ENCODE results near the gene ARL14.

DNA sequence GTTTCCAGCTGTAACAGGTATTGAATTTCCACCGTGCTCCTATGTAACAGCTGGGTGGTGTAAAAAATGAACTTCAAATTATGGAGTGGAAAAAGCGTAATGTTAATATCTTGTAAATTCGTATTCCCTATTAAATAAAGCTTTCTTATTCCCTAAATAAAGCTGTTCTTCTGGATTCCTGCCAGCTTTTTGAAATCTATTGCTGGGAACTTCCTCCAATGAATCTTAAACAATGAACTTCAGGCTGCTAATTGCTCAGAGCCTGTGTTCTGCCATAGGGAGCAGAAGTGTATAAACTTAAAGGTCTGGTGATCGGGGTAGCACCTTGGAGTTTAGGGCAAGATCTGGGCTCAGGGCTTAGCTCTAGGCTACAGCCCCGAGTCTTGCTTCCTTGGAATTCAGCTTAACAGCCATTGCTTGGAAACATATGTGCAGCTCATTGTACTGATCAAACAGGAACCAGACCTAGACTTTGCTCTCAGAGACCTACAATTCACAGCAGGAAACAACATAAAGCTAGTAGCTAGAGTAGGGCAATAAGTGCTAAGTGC, 1.4 kb downstream of the ARL14 start:
- TF ChIP-seq EZH2 (IDR thresholded peaks at IDR 0.05; ENCODE audit: insufficient read depth, low read length), result no peak
- TF ChIP-seq, protein P1, sequence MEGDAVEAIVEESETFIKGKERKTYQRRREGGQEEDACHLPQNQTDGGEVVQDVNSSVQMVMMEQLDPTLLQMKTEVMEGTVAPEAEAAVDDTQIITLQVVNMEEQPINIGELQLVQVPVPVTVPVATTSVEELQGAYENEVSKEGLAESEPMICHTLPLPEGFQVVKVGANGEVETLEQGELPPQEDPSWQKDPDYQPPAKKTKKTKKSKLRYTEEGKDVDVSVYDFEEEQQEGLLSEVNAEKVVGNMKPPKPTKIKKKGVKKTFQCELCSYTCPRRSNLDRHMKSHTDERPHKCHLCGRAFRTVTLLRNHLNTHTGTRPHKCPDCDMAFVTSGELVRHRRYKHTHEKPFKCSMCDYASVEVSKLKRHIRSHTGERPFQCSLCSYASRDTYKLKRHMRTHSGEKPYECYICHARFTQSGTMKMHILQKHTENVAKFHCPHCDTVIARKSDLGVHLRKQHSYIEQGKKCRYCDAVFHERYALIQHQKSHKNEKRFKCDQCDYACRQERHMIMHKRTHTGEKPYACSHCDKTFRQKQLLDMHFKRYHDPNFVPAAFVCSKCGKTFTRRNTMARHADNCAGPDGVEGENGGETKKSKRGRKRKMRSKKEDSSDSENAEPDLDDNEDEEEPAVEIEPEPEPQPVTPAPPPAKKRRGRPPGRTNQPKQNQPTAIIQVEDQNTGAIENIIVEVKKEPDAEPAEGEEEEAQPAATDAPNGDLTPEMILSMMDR (IDR thresholded peaks at IDR 0.05; ENCODE audit: insufficient read depth, low read depth, low read length), result no peak

Measured in astrocyte (in vitro differentiated cells and primary cell).